ENCODE data around the gene TAF4.
A peak's percentile ranks its signal among the peaks of the same experiment; 100 is the strongest.

Gene TAF4

DNA sequence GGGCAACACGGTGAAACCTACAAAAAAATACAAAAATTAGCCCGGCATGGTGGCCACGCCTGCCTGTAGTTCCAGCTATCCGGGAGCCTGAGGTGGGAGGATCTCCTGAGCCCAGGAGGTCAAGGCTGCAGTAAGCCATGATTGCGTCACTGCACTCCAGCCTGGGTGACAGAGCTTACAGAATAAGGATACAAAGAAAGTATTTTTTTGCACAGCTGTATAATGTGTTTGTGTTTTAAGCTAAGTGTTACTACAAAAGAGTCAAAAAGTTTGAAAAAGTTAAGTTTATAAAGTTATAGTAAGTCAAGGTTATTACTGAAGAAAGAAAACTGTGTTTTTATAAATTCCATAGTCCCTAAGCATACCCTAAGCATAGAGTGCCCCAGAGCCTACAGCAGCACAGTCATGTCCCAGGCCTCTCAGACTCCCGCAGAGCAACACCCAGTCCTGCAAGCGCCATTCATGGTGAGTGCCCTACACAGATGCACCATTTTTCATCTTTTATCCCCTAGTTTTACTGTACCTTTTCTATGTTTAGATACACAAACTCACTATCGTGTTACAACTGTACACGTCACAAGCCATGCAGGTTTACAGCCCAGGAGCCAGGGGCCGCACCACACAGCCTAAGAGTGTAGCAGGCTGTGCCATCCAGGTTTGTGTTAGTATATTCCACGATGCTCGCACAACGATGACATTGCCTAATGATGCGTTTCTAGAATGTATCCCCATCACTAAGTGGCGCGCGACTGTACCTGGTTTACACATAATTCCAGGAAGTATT is 22.4 kb downstream of the TAF4 start:
- no peak for DNase-seq

DNA sequence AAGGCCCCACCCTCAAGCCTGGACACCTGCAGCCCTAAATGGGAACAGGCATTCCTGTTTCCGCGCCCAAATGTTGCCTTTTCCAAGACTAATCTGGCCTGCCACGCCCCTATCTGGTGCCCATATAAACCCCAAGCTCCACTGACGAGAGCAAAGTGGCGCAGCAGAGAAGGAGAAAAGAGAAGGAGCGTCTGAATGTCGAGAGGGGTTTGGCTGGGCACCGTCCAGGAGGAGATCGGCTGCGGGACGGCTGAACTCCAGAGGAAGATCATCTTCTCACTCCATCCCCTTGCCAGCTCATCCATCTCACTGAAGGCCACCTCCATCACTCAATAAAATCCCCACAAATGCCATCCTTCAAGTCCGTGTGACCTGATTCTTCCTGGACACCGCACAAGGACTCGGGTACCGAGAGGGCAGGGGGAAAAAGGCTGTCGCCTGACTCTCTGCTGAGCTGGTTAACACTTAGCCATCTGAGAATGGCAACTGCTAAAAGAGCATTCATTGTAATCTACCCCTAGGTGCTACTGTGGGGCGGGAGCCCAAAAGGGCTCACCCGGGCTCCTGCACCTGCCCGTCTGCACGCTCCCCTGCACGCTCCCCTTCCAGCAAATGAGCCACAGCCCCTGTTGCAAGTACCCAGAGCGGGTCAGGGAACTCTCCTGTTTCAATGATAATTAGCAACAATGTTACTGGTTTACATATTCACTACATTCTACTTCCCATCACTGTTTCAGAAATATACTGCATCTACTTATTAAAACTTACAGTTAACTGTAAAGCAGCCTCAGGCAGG is 23.5 kb downstream of the TAF4 start:
- DNase-seq = no peak

DNA sequence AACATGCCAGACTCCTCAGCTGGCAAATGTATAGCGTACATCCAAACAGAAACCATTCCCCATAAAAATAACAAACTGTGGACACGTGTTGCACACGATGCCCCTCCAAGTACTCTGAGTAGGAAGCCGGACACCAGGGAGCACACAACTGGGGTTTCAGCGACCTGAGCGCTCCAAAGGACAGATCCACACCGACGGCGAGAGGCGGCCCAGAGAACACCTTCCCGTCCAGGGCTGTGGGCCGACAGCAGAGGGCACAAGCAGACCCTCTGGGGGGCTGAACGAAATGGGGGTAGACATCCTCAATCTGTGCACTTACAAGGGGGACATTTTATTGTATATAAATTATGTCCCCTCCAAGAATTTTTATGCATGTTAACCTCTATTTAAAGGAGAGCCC is 24.7 kb downstream of the TAF4 start:
- DNase-seq = no peak

DNA sequence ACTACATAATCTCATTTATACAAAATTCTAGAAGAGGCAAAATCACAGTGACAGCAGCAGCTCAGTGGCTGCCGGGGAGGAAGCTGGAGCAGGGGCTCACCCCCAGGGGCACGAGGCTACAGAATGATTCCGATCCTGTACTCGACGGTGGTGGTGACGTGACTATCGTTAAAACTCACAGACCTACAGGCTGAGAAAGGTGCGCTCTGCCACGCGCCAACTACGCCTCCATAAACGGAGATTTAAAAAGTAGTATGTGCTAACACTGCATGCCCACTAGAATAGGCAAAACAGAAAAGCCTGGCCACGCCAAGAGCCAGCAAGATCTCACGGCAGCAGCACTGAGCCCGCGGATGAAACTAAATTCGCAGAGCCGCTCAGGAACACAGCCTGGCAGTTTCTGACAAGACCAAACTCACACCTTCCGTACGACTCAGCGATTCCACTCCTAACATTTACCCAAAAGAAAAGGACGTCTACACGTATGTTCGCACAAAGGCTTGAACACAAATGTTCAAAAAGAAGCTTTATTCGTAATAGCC is 25.2 kb downstream of the TAF4 start:
- no peak for DNase-seq

DNA sequence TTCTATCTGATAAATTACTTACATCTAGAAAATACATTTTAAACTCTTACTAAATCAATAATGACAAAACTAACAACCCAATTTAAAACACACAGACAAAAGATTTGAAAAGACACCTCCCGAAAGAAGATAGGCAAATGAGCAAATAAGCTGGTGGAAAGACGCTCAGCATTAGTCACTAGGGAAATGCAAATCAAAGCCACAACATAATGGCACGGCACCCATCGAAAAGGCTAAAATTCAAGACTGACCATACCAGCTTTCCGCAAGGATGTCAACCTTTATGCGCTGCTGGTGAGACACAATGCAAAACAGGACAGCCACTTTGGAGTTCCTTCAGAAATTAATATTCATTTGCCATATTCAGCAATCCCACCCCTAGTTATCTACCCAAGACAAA is 25.9 kb downstream of the TAF4 start:
- no peak for DNase-seq

DNA sequence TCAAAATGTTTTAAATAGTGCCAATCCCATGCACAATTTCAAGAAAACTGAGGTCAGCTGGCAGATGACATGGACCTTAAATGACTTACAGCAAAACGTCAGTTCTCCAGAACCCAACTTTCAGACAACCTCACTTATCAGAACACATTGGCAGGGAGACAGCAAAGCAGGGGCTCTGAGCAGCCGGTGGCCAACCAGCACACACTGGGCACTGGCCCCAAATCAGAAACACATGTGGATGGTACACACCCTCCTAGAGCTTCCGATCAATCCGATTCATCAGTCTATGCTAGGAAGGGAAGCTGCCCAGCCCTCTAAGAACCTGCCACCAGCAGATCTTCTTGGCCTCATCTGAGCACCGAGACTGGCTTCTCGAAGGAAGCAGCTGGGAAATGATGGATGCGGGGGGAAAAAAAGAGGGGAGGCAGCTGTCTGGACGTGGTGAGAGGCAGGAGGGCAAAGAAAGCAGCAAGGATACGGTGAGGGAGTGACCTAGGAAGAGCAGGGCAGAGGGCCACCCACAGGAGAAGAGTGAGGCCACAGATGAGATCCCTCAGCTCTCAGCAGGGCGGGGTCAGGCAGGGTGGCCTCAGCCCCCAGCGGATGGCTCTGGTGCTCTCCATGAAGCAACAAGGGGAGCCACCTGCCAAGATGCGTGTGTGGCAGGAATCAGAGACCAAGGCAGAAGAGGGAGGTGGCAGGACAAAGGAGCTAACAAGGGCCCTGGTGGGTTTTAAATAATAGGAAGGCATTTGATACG is 32.9 kb downstream of the TAF4 start:
- peak; percentile 20 for DNase-seq

DNA sequence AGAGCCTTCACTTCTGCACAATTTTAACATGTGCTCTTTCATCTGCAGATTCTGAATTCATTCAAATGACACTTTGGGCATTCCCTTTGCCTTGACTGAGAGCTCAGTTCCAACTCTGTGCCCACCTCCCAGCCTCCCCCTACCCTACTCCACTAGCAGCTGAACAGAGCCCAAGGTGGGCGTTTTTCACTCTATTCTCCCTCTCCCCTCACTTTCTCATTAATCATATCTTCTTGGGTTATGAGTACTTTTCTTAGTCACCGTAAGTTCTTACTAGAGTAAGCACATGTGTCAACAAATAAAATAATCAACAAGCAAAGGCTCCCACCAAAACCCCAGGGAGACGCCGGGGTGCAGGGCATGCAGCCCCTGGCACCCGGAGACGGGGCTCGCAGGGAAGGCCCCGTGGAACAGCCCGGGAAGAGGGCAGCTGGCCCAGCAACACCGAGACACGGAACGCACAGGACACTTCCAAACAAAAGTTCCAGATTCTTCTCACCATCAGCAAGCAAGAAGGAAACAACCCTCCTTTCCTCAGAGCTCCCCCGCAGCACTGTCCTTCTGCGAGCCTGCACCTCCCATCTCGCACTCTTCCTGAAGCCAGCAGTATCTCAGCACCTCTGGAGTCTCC is 34.1 kb downstream of the TAF4 start:
- DNase-seq = no peak

DNA sequence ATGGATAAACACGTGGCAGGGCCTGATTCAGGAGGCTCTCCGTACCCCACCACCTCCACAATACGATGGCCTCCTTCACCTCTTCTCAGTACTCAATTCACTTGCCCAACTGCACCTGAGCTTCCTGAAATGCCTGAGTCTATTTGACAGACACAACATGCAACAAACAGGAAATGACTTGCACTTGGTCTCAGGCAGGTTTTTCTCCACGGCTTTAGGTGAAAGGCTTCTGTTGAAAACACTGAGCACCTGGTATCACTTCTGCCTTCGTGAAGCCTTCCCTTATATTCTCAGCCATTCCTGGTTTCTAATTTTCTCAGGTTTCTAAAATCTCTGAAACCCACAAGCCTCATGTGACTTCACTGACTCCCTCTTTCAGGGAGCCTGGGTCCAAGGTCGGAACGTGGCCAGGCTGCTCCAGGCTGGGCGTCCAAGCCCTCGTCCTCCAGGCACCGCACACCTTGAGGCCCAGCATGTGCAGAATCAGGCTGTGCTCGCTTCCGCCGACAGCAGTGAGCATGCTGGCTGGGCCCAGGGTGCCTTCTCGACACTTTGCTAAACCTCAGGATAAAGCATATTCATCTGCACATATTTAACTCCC is 34.7 kb downstream of the TAF4 start:
- DNase-seq = no peak

DNA sequence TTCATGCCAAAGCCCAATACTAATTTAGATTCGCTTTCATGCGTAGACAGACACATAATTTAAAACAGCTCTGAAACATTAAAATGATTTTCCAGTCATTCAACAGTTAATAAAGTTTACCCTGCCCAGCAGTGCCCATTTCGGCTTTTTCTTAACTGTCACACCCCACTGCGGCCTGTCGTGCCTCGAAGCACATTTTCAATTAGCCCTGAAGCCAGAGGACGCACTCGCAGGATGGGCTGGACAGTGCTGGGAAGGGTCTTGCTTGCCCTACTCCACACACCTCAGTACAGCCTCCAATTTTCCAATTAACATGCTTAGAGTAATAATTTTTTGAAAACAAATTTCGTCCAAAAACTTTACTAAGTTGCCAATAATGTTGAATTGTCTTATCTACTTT is 35.3 kb downstream of the TAF4 start:
- DNase-seq = no peak

DNA sequence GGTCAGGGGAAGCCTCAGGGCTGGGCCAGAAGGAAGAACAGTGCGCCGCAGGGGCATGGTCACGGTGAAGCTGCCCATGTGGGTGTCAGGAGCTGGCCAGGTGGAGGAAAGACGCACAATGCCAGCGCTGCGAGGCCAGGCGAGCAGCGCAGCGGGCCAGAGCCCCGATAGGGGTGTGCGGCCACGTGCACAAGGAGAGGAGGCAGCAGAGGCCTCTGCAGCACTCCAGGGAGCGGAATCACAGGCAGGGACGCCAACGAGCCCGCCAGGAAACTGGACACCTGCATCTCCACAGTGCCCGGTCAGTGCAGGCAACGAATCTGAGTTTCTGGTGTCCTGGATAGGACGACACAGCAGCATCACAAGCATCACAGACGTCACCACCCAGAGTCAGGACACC is 35.7 kb downstream of the TAF4 start:
- DNase-seq = no peak

DNA sequence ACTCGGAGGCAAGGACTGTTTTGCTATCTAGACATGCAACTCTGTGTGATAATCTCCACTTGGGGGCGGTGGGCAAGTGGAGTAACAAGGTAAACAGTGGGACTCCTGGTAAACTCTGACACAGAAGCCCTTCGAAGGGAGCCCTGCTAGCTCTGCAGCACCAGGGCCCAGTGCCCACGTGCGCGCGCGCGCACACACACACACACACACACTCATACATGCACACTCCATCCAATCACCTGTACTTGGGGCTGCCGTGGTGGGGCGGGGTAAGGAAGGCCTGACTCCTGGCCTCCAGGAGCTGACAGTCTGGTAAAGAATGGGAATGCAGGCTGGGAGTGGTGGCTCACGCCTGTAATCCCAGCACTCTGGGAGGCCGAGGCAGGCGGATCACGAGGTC is 36.4 kb downstream of the TAF4 start:
- DNase-seq = no peak

DNA sequence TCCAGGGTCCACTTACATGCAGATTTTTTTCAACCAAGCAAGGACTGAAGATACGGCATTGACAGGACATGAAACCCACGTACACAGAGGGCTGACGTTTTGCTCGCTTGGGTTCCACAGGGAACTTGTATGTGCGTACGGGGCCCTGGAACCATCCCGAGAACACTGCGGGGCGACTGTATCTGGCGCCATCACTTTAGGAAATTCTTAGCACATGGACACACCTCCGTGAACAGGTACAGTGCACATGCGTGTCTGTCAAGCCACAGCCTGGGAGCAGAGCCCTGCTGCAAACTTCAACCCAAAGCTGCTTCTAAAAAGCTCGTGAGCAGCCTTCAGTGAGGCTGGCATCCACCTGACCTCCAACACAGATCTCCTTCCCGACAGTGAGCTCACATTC is 37.3 kb downstream of the TAF4 start:
- DNase-seq = no peak

DNA sequence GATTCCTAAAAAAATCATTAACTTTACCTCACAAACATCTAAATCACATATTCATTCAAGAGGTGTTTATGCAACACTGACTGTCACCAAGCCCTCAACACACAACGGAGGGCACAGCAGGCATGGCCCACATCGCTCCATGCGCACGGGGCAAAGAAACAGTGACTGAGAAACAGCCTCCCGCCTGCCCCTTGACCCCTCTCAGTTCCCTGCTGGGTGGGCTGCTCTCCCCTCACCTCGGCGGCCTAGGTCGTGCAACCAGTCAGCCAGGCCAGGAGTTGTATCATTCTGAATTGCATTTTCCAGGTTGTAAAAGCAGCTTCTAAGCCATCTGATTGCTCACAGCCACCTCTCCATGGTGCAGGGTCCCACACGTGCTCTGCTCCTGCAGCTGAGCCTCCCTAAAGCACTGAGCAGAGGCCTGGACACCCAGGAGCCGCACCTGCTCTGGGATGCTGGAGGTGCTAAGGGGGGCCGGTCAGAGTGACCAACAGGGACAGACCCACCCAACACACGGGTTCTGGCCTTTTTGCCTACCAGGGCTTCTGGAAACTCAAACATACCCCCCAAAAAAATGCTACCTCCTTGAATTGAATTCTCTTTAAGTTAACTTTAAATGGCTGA is 37.9 kb downstream of the TAF4 start:
- no peak for DNase-seq

DNA sequence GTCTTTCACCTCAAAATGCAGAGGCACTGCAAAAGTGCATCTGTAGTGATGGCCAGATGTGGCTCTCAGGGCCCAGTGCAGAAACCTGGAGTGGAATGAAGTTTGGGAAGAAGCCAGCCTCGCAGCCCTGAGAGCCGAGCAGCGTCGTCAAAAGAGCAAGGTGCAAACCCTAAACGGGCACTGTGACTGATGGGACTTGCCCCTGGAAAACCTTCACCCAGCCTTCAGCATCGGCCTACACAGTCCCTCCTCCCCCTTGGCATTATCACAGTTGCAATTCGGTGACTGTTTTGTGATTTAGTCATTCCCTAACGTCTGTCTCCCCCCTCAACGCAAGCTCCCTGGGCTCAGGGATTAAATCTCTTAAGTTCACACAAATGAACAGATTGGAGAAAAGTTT is 38.6 kb downstream of the TAF4 start:
- DNase-seq = peak; percentile 49

DNA sequence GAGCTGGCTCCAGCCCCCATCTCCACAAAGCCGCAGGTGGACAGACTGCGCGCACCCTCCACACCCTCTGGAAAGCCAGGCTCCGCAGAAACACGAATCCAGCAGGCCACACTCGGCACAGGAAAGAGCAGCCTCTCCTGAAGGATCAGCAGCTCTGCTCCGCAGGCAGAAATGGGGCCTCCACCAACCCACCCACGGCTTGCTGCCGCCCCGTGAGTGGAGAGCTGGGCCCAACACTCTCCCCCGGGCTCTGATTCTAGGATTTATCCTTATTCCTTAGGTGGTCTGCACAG is 39.2 kb downstream of the TAF4 start:
- DNase-seq = no peak

DNA sequence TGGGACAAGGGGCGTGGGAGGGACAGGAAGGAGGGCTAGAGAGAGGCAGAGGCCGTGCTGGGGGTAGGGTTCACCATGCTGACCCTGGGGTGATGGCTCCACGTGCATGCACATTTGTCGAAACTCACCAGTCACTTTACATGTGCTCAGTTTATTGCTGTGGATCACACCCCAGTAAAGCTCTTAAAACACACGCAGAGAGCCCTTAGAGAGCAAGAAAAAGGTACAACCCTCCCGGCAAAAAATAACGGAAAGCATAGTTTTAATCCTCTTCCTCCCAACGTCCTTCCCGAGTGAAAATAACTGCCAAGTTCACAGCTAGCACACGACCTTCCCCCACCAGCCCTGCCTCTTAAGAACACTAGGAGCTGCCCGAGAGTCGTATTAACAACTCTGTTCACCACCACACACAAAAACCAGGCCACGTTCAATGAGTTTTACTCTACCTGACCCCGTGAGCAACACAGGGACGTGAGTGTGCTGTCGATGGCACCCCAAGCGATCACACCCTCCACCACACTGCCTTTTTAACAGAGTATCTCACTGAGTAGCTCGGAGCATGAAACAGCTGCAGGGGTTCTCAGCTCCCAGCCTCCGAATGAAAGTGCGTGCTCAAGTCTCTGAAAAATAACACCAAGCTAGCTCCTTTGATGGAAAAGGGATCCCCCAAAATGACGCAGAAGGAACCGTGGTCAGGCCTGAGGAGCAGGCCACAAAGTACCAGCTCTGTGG is 39.7 kb downstream of the TAF4 start:
- peak; percentile 40 for DNase-seq

DNA sequence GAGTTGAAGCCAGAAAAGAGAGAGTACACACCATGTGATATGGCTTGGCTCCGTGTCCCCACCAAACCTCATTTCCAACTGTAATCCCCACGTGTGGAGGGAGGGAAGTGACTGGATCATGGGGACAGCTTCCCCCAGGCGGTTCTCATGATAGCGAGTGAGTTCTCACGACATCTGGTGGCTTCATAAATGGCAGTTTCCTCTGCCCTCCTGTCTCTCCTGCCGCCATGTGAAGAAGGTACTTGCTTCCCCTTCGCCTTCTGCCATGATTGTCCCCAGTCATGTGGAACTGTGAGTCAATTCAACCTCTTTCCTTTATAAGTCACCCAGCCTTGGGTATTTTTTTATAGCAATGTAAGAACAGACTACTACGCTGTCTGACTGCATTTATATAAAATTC is 40.3 kb downstream of the TAF4 start:
- peak; percentile 24 for DNase-seq

DNA sequence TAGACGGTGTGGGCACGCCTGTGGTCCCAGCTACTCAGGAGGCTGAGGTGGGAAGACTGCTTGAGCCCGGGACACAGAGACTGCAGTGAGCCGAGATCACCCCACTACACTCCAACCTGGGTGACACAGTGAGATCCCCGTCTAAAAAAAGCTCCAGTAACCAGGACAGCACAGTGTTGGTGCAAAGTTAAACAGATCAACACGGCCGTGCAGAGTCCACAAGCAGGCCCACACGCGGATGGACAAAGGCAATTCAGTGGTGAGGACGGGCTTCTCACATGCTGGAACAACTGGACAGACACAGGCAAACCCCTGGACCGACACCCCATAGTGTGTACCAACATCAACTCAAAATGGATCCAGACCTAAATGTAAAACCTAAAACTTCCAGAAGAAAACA is 41.7 kb downstream of the TAF4 start:
- DNase-seq = no peak

DNA sequence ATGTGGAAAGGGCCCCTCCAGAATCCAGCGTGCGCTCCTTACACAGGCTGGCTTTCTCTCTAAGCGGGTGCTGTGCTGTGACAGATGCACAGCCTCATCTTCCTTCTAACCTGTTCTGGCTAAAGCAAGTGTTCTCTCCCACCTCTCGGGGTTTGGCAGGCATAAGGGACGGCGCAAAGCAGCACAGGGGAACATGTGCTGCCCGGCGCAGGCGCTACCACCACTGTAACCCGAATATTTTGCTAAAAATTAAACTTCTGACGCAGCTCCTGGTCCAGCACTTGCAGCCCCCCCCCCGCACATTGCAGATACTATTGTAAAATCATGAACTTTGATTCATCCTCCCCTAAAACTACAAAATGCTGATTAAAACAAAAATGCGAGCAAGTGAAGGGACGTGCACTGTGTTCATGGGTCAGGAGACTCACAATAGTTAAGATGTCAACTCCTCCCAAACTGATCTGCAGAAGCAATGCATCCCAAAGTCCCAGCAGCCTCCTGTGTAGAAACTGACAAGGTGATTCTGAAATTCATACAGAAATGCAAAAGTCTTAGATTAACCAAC is 43.0 kb downstream of the TAF4 start:
- DNase-seq = no peak

DNA sequence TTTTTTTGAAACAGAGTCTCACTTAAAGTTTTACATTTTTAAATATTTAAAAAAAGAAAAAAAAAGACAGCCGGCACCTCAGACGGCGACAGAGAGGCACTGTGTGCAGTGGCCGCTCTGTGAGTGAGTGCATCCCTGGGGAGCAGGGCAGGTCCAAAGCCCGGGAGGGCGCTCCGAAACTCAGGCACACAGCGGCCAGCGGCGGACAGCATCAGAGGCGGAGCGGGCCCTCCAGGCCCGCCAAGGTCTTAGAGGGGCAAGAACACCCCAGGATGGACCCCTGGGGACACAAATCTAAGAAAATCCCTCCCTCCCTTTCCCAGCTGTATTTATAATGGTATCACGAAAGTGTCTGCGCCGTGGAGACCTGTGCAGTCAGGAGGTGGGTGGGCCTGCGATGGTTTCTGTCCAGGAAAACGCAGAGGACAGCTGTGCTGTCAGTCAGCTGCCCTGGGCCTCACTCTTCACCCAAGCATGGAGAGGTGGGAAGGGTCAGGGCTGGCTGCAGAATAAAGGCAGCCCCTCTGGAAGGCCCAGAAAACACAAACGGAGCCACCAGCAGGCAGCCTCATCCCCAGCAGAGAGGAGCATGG is 43.8 kb downstream of the TAF4 start:
- no peak for DNase-seq

All from EL (cell line).